Panc1 (cell line): ENCODE data around the gene BAHCC1.

Experiments
- CTCF ChIP-seq: fragments of 450-650 bp; IDR thresholded peaks from 2 replicates; pipeline ENCODE4 v1.5.1; 2017; ENCODE audit warnings: mild to moderate bottlenecking
- POLR2AphosphoS5 ChIP-seq: IDR thresholded peaks from 2 replicates; pipeline ENCODE4 v1.6.1; 2012; ENCODE audit warnings: mild to moderate bottlenecking, low read depth, low read length, moderate library complexity
- REST ChIP-seq, 2 experiments: IDR thresholded peaks; 2 replicates each; pipeline ENCODE4 v1.6.1; 2011 to 2012; ENCODE audit warnings: low read depth in 2 of 2, control low read depth in 1 of 2, low read length in 1 of 2, mild to moderate bottlenecking in 1 of 2, moderate library complexity in 1 of 2; ENCODE audit not compliant: insufficient read depth in 1 of 2
- SIN3A ChIP-seq: IDR thresholded peaks from 2 replicates; pipeline ENCODE4 v1.6.1; 2012; ENCODE audit warnings: low read depth, mild to moderate bottlenecking, low read length, moderate library complexity, borderline replicate concordance; ENCODE audit not compliant: insufficient read depth
- TCF7L2 ChIP-seq: IDR thresholded peaks from 2 replicates; pipeline ENCODE4 v1.6.1; 2011; ENCODE audit warnings: mild to moderate bottlenecking, low read depth, low read length, inconsistent platforms

DNA sequence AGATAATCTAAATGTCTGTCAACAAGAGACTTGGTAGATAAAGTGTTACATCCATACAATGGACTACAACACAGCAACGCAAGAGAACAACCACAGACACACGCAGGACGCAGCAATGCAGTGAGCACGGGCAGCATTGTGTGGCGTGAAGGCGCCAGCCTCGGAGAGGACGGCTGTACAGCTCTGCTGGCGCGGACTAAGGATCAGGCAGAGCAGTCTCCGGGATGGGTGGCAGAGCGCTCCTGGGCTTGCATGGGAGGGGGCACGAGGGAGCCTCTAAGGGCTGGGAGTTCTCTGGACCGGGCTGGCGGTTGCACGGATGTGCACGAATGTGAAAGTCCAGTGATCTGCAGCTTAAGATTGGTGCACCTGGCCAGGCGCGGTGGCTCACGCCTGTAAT, 82.9 kb downstream of the BAHCC1 start:
- TF ChIP-seq SIN3A: no peak
- no peak for TF ChIP-seq CTCF
- TF ChIP-seq POLR2AphosphoS5: no peak
- no peak for TF ChIP-seq TCF7L2
- TF ChIP-seq REST (IDR thresholded peaks at IDR 0.05; ENCODE audit: insufficient read depth in 1 of 2, low read depth in 2 of 2, low read length in 1 of 2): no peak
